Urothelium cell line (cell line): ENCODE results near the gene CAPZB.

Source experiments
- DNase-seq: peaks from one replicate; pipeline ENCODE4 v3.0.0; 2011; ENCODE audit warnings: low spot score, mixed read lengths
- FAIRE-seq: peaks from 2 replicates; lab custom pipeline; 2011; peaks lifted over from hg19 to GRCh38; lab: Jason Lieb, UNC

CAPZB gene

GRCh38 chr1:19371226-19372135 is 113.9 kb downstream of the CAPZB start:
- FAIRE-seq (no peak), DNase-seq (no peak)

GRCh38 chr1:19370453-19371170 is 114.7 kb downstream of the CAPZB start:
- FAIRE-seq, result no peak
- DNase-seq, result no peak

- DNase-seq (no peak), FAIRE-seq (no peak)
These were observed 115.8 kb downstream of the CAPZB start for GRCh38 chr1:19369396-19370090.

- DNase-seq, result no peak
- FAIRE-seq, result no peak
These were observed 116.4 kb downstream of the CAPZB start for GRCh38 chr1:19368964-19369363.

DNA sequence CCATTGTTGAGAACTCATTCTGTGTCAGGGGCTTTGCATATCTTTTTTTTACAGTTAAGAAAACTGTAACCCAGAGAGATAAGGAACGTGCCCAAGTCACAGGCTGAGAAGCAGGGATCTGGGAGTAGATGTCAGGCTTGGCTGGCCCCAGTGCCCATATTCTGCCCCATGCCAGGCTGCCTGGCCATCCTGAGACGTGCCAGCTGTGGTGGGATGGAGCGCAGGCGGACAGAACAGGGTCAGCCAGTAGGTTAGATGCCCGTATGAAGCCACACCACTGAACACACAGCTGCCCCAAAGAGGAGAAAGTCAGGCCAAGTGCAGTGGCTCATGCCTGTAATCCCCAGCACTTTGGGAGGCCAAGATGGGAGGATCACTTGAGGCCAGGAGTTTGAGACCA is 117.3 kb downstream of the CAPZB start:
- DNase-seq (no peak), FAIRE-seq (no peak)

DNA sequence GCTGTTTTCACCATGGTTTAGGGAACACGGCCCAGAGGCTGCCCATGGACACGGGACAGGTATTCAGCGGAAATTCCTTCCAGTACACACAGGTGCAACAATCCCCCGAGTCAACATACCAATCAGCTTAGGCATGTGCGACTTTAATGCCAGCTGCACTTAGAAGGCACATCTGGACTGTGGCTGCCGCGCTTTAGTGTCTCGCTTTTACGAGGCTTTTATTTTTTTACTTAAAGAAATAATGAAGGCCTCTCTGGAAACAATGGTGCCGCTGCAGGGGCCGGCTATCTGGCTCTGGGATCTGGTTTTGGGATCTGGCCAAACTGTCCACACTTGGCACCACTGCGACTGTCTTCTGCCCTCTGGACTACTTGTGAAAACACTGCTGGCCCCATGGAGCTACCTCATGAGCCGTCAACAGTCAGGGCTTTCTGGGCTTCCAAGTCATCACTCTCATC is 117.7 kb downstream of the CAPZB start:
- no peak for DNase-seq
- no peak for FAIRE-seq

DNA sequence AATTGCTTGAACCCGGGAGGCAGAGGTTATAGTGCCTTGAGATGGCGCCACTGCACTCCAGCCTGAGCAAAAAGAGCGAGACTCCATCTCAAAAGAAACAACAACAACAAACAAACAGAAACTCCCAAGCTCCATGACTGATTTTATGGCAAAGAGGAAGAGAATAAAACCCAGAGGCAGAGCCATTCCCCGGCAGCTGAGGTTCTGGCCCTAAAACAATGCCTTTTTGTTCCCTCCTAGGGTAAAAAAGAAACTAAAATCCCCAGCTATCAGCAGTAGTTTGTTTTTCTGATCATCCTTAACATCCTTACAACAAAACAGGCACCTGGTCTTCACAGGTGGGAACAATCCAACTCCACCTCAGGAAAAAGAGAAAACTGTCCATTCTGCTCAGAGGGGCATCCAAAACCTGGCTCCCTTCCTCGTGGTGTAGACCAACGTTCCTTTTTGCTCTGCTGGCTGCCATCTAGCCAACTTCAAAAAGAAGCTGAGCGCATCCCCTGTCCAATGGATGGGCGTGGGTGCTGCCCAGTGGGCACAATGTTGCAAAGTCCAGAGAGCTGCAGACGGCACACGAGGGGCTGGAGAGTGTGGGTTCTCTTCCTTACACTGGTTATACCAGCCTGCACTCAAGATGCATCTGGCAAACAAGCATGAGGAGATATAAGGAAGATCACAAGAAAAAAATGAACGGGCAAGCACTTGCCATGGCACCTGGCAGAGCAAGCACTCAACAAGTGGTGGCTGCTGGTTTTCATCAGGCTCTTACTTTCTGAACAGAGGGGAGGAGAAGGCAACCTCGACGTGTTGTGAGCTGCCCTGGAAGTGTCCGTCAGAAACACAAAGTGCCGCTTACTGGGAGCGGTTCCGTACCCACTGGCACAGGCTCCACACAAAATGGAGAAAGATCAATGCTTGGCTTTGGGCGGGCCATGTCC is 118.5 kb downstream of the CAPZB start:
- DNase-seq (no peak), FAIRE-seq (no peak)

DNA sequence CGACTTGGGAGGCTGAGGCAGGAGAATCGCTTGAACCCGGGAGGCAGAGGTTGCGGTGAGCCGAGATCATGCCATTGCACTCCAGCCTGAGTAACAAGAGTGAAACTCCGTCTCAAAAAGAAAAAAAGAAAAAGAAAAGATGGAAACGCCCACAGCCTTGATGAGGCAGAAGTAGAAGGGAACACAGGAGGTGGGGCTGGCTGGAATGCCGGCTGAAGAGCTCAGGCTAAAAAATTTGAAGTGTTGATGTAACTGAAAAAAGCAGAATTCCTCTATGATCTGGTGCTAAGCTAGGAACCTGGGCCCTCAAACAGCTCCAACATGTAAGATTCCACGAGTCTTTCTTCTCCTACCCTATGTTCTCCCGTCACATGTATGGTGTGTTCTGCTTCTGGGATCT is 119.6 kb downstream of the CAPZB start:
- no peak for FAIRE-seq
- DNase-seq, result no peak

DNA sequence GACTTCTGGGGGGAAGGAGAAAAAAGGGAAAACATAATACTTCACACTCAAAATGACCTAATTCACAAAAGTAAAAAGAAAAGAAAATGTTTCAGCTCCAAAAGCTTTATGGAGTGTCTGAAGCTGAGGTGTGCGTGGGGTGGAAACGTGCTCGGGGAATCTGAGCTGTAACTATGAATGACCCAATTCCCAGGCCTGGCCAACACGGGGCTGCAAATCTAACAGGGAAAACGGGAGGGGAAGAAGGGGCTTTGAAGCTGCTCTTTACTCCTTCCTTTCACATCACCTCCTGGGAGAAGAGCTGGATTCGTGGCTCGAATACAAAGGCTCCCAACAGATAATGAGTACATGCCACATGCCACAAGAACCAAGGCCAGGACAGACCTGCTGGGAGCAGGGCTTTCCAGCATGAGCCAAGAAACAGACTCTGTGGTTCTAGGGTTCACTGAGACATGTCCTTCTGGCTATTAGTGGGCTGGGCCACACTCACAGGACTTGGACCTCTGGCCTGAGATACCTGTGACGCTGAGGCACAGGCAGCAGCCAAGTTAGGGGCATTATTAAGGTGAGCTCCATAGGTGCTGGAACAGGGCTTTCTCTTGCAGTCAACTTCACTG is 121.7 kb downstream of the CAPZB start:
- FAIRE-seq, result no peak
- DNase-seq, result no peak

DNA sequence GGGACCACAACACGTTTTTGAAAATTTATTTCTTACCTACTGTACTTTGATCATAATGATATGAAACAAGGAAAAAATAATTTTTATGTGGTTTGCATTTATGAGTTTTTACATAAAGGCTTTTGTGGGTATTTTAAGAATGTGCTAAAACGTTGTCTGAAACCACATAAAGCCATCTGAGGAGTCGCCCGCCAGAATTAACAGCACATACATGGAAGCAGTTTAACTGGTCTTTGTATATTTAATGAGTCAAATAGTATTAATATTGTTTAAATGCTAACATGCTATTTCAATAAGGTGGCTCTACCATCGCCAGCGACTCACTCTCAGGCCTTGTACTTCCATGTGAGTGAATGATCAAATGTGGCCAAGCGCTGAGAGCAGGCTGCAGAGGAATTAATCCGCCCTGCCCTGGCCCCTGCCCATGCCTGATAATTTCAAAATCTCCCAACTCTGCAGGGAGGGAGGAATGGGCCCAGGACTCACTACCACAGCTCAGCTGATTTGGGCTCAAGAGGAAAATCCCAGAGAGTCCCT is 123.7 kb downstream of the CAPZB start:
- FAIRE-seq (no peak), DNase-seq (no peak)

DNA sequence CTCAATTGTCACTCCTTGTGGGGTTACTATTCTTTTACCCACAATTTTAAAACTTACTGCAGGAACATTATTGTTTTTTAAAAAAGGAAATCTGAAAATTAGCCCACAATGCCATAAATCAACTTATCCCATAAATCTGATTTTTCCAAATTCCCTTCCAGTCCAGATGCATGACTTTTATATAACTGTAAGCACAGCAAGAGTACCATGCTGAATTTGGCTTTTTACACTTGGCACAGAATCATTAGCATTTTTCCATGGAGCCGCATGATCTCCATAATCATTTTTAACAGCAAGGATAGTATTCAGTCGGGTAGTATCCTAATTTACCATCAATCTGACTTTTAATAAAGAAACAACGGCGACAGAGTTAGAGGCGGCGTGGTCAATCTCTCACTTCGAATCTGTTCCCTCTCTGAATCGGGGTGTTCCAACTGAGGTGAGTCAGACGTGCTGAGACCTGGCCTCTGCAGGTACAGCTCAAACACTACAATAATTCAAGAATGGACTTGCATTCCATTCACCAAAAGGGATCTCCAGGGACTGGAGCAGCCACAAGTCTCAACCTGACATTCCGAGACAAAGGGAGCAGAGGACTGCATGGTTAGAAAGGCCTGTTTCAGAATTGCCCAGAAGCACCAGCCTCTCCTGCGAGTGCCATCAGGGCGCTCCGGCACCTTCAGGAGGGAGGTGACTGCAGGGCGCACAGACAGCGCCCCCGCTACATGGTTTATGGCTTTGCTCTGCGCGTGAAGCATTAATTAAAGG is 124.3 kb downstream of the CAPZB start:
- DNase-seq (no peak), FAIRE-seq (no peak)

- DNase-seq (no peak), FAIRE-seq (no peak)
These were observed 124.9 kb downstream of the CAPZB start for GRCh38 chr1:19360432-19360831.

GRCh38 chr1:19360016-19360415 is 125.3 kb downstream of the CAPZB start:
- no peak for FAIRE-seq
- DNase-seq, result no peak

DNA sequence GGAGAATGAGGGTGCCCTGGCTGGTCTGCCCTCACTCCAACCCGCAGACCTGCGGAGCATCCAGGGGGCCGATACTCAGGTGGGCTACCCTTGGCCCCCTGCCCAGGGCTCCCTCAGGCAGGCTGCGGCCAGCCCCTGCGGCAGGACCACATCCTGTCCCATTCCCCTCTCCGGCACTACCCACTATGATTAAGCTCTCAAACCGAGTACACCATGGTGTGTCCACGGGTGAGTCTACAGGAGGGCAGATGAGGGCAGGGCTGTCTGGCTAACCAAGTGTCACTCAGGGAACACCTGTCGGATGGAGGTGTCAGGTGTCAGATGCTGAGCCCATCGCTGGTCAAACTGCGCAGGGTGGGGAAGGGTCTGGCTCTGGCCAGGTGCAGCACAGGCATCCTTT is 126.0 kb downstream of the CAPZB start:
- FAIRE-seq (no peak), DNase-seq (no peak)

GRCh38 chr1:19358710-19359109 is 126.6 kb downstream of the CAPZB start:
- FAIRE-seq, result no peak
- no peak for DNase-seq

DNA sequence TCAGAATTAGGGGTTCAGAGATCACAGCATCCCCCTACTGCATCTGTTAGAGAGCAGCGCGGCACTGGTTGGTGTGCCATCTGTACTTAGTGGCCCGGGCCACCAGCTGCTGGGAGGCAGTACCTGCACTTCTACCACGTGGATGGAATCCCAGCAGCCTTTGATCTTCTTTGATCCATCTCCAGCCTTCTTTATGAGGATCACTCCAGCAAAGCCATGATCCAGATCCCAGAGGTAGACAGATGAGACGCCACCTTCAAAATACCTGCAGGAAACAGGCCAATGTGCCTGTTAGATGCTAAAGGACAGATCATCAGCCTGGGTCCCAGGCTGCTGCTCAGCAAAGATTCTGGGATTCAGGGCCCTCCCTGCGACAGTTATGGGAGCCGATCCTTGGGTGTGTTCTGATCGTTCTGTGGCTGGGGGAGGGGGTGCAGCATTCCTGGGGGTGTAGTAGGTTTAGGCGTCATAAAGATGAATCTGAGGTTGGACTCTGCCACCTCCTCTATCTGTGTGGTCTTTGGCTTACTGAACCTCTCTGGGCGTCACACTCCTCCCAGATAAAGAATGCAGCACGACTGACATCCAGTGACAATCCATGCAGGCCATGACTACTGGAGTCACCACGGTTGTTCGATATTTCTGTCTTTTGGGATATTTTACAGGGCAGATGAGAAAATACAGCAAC is 127.9 kb downstream of the CAPZB start:
- DNase-seq, result no peak
- no peak for FAIRE-seq

GRCh38 chr1:19356266-19356665 is 129.1 kb downstream of the CAPZB start:
- DNase-seq, result no peak
- no peak for FAIRE-seq

GRCh38 chr1:19354531-19354981 is 130.8 kb downstream of the CAPZB start:
- DNase-seq (no peak), FAIRE-seq (no peak)
